Embryonic facial prominence (tissue), 1 donor: ENCODE measurements around the gene SEMA3D.

Experiments
- DNase-seq: peaks from one replicate; pipeline ENCODE4 v3.0.0-alpha.2; 2016; ENCODE audit errors: extremely low spot score

SEMA3D gene

DNA sequence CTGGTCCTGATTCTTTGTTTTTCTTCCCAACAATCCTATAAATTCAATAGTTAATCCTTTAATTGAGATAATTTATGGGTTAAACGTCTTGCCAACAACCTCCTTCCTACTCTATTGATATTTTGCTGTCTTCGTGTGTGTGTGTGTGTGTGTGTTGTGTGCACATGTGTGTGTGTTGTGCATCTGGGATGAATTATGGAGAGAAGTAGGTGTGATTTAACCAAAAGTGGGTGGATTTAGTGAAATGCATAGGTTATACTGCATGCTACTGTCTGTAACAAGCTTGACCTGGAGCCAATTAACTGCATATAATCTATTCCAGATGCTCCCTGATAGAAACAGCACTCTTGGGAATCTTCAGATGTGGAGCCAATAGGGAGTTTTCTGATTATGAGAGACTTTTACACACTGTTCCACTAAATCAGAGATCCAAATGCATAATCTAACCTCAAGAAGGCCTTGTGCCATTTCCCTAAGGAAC, 61.2 kb downstream of the SEMA3D start:
- no peak for DNase-seq

- DNase-seq, result no peak
Observed at GRCh38 chr7:85125176-85125575, 61.7 kb downstream of the SEMA3D start.

DNA sequence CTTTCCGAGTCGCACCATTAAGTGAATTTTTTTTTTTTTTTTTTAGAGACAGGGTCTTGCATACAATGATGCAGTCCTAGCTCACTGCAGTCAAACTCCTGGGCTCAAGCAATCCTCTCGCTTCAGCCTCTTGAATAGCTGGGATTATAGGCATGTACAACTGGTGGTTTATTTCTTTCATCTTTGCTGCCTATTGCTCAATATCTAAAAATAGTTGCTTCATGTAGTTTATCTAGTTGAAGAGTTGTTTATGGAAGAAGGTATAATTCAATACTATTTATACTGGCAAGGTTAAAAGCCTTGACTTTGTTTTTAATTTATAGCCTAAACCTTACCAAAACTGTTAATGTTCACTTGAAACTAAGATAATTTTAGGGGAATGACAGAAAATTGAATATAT, 66.9 kb downstream of the SEMA3D start:
- DNase-seq, result no peak

GRCh38 chr7:85115862-85116261, 71.0 kb downstream of the SEMA3D start:
- no peak for DNase-seq

- DNase-seq, result no peak
Observed at GRCh38 chr7:85115006-85115405, 71.8 kb downstream of the SEMA3D start.

GRCh38 chr7:85114342-85114741, 72.5 kb downstream of the SEMA3D start:
- no peak for DNase-seq

DNA sequence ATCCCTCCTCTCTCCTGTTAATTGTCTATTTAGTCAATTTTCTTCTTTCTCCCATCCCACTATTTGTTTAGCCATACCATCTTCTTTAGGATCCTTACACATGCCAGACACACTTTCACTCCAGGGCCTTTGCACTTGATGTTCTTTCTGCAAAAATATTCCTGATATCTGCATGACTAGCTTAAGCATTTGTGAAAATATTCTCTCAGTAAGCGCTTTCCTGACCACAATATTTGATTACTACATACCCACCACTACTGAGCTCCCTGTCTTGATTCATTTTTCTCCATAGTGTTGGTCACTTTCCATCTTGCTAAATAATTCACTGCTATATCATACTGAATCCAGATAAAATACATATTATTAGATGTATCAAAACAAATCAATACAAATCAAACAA, 75.1 kb downstream of the SEMA3D start:
- no peak for DNase-seq

- DNase-seq, result no peak
Observed at GRCh38 chr7:85106719-85107118, 80.1 kb downstream of the SEMA3D start.

DNA sequence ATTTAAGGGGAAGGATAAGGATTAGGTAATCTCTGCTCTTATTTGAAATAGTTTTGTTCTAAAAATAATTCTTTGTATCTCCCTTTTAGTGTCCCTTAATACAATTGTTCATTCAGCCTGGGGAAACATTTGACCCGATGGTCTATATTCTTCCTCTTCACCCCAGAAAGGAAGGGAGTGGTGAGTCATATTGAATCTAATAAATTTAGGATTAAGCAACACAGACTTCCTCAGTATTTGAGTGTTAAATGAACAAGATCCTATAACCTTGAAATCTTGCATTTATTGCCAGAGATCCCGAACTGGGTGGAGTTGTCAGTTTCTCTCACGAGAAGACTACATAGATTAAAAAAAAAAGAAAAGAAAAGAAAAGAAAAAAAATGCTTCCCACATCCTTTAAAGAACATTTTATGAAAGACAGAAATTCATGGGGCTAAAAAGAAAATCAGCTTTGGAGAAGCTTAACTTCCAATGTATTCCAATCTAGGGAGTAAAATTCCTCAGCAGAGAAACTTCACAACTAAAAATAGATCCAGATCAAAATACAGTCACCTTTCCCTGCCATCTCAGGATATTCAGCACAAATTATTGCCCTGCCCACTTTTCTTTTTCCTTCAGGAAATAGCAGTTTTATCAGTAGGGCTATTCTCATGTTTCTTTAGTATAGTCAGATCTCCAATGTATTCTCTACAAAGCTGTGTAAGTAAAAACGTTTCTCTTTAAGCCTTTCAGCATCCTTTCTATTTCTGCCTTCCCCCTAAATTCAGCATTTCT, 82.2 kb downstream of the SEMA3D start:
- DNase-seq, result no peak

GRCh38 chr7:85103962-85104361, 82.9 kb downstream of the SEMA3D start:
- DNase-seq, result no peak

DNA sequence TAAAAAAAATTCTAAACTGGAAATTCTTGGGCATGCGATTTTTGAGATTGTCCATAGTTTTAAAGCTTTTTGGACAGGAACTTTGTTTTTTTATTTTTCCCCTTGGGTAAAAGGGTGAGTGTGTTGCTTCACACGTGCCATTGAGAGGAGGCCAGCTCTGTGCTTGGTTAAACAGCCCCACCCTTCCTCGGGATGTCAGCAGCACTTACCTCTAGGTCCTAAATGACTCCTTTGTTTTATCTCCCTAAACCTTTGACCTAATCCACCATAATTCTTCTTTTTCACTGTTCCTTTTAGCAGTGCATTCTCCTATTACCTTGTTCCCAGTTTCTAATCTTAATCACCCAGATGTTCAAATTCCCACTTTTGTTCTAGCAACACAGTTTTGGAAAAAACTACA, 83.5 kb downstream of the SEMA3D start:
- no peak for DNase-seq

GRCh38 chr7:85102813-85103350, 84.0 kb downstream of the SEMA3D start:
- no peak for DNase-seq

DNA sequence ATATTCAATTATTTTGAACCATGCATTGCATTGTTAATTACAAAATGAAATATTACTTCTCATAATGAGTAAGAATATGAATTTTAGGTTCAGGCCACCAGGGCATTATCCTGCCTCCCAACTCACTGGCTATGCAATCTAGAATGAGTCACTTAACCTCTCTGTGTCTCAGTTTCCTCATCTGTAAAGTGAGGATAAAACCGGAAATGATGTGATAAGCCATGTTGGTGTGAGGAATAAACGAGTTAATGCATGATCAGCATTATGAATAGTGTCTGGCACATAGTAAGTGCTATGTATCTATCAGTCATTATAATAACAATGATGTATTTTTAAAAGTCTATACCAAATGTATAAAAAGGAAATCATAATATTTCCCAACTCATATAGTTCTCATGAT, 85.5 kb downstream of the SEMA3D start:
- no peak for DNase-seq

GRCh38 chr7:85097844-85098243, 89.0 kb downstream of the SEMA3D start:
- DNase-seq, result no peak

GRCh38 chr7:85095806-85096205, 91.0 kb downstream of the SEMA3D start:
- DNase-seq, result peak; percentile 25

DNA sequence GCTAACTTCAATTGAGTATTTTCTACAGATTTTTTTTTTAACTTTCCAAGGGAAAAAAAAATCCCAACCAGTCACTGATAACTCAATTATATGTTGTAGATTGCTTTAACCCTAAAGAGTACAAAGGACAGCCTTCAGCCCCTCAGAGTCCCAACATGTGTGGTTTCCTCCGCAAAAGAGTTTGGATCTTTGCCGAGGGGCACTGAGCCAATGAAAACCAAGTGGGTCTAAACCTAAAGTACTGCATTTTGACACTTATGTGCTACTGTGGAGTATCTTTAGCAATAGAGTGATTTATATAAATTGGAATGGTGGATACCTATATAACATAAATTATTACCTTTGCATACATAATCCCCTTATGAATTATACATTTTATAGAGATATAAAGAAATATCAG, 91.5 kb downstream of the SEMA3D start:
- DNase-seq, result no peak

DNA sequence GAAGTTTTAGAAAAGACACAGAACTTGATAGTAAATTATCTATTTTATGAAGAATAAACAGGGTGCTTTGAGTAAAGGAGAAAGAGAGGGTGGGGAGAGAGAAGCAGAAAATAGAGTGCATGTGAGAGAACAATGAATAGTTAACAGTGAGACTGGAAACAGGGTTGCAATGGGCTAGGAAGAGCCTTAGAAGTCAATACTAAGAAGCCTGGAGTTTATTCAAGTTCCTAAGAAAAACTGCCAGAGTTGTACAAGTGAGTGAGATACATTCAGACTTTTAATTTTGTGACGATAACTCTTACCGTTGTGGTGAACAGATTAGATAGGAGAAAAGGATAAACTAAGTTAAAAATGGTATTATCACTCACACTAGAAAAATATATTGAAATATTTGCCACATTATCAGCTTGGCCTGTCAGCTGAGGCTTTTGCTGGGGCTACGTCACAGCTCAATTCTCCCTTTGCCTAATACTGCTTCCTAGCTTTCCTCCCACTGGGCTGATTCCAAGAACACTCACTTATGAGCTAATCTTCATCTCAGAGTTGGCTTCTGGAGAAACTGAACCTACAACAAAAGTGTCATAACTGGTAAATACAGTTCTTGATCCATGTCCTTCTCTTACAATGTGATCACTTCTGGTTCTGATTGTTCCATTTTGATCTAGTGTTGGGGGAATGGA, 92.7 kb downstream of the SEMA3D start:
- DNase-seq, result no peak

DNA sequence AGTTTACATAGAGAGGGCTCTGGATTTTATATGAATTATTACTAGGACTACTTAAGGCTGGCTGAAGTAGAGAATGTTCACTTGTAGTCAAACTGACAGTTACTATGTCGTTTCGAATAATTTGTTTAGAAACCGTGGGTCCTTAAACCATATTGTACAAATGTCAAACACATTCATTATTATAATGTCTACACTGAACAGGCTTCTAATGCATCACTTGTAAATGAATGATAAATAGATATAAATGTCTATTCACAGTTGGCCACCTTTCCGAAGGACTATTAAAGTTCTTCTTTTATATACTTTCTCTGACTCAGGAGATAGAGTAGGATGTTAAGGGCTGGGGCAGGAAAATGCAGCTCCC, 95.3 kb downstream of the SEMA3D start:
- no peak for DNase-seq

DNA sequence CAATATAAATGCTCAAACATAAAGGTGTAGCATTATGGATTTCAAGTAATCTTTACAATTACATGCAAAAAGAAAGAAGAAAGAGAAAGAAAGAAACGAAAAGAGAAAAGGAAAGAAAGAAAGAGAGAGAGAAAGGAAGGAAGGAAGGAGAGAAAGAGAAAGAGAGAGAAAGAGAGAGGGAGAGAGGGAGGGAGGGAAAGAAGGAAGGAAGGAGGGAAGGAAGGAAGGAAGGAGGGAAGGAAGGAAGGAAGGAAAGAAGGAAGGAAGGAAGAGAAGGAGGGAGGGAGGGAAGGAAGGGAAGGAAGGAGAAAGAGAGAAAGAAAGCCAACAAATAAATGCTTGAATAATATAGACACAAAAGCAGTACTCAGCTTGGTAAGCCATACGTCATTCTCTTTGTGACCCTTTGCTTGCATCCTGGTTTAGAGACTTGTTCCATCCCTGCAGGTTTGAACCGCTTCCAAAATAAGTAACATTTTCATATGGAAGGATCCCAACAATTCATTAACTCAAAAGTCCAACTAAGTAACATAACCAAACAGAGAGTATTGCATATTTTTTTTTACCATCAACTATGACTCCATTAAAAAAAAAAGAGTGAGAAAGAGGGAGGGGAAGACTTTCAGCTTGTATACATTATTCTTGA, 95.8 kb downstream of the SEMA3D start:
- no peak for DNase-seq

- no peak for DNase-seq
Observed at GRCh38 chr7:85090143-85090542, 96.7 kb downstream of the SEMA3D start.

DNA sequence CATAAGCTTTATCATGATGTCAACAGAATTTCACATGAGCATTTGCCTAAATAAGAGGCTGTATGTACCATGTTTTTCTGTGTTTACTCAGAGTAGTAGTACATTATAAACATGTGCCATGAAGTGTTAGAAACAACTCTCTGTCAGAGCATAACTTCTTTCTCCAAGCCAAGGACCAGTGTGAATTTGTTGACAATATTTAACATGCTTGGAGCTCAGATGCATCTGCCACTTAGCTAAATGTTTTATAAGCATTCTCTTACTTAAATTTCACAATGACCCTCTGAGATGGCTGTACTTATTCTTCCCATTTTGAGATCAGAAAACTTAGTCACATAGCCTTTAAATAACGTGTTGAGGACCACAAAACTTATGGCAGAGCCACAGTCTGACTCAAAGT, 105.0 kb downstream of the SEMA3D start:
- no peak for DNase-seq

DNA sequence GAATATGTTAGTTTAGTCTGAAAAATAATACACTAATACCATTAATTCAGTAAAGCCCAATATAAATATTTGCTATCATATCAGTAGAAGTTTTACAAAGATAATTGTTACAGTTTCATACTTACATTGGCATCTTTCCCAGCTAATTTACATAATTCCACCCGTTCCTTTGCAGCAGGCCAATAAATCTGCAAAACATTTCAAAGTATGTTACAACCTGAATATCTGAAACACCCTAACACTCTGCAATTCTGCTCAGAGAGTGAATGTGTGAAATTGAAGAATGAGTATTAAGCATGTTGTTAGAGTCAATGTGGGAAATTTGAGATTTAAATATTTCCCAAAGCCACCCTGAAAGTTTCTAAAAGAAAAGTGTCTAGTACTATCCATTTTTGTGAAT, 105.5 kb downstream of the SEMA3D start:
- no peak for DNase-seq

- DNase-seq, result no peak
Observed at GRCh38 chr7:85079434-85079833, 107.4 kb downstream of the SEMA3D start.
